Measurements from ENCODE around the gene LRRC14B. TPM values are rescaled to one million over a fixed set of nuclear protein-coding genes. Genes with fewer than 3 reads are reported as not detected.
"Not testable (repeated sequence)": the region's sequence is repeated elsewhere in the genome, so short reads cannot be mapped to it uniquely, and the experiment has no call there.

The LRRC14B gene
- total RNA-seq, 4 donors from 2014 or later = not detected

- Histone ChIP-seq H3K4me1 (peaks cover 3% of the 10 kb centered on the region in 2 donors), H3K36me3 (peaks cover 41 to 55% of the 10 kb centered on the region in 2 donors), H3K27ac (no peak overlapping the region), H3K27me3 (no peaks in the 10 kb centered on the region), H3K4me3 (replicated peaks in 1 of 3) (no peak overlapping the region), H3K9me3 (no peaks in the 10 kb centered on the region)
- TF ChIP-seq CTCF (IDR thresholded peaks at IDR 0.05) (no peak), POLR2A (IDR thresholded peaks at IDR 0.05) (no peak)
- intact Hi-C loops (cut with DNase I) = no loop called here
- no peak for DNase-seq
- WGBS, 2 donors = 96 to 97% methylated on average over 13 to 14 of the region's 14 CpGs
Observed at GRCh38 chr5:225334-225733, 34.0 kb downstream of the LRRC14B start.

GRCh38 chr5:227375-227774 lies 36.1 kb downstream of the LRRC14B start:
- WGBS, 2 donors = 67 to 85% methylated on average over 6 to 14 of the region's 17 CpGs

GRCh38 chr5:228886-229285 lies 37.6 kb downstream of the LRRC14B start:
- H3K4me3 ChIP-seq (replicated peaks in 1 of 3) = no peak overlapping the region
- no peaks in the 10 kb centered on the region for H3K27me3 ChIP-seq
- H3K4me1 ChIP-seq = no peaks in the 10 kb centered on the region
- peaks cover 43 to 75% of the 10 kb centered on the region in 2 donors for H3K36me3 ChIP-seq
- H3K27ac ChIP-seq = no peak overlapping the region
- TF ChIP-seq POLR2A (IDR thresholded peaks at IDR 0.05) (no peak), CTCF (IDR thresholded peaks at IDR 0.05) (no peak)
- H3K9me3 ChIP-seq = no peaks in the 10 kb centered on the region
- intact Hi-C loops (cut with DNase I) = no loop called here
- no peak for DNase-seq
- 94% methylated on average over 3 of the region's 3 CpGs for WGBS, 2 donors

More at GRCh38 chr5:227375-227774, 36.1 kb downstream of the LRRC14B start:
- H3K27ac ChIP-seq; H3K27me3 ChIP-seq; H3K9me3 ChIP-seq; H3K4me1 ChIP-seq; intact Hi-C loops (cut with DNase I); H3K4me3 ChIP-seq (replicated peaks in 1 of 3): not testable (repeated sequence)
- H3K36me3 ChIP-seq = peaks cover 43 to 69% of the 10 kb centered on the region in 2 donors
- DNase-seq = peak; percentile 52 to 61

- Histone ChIP-seq H3K4me1 (no peaks in the 10 kb centered on the region), H3K36me3 (peaks cover 53 to 70% of the 10 kb centered on the region in 2 donors), H3K9me3 (no peaks in the 10 kb centered on the region), H3K4me3 (replicated peaks in 1 of 3) (no peak overlapping the region), H3K27me3 (no peaks in the 10 kb centered on the region), H3K27ac (no peak overlapping the region)
- 92 to 98% methylated on average over 14 of the region's 14 CpGs for WGBS, 2 donors
- intact Hi-C loops (cut with DNase I) = no loop called here
- no peak for TF ChIP-seq POLR2A (IDR thresholded peaks at IDR 0.05)
- TF ChIP-seq CTCF (IDR thresholded peaks at IDR 0.05) = no peak
- no peak for DNase-seq
Observed at GRCh38 chr5:230711-231110, 39.4 kb downstream of the LRRC14B start.

GRCh38 chr5:231661-232060 lies 40.4 kb downstream of the LRRC14B start:
- no peaks in the 10 kb centered on the region for H3K4me1 ChIP-seq
- no peak for DNase-seq
- WGBS, 2 donors = 91 to 92% methylated on average over 13 of the region's 13 CpGs
- no peaks in the 10 kb centered on the region for H3K27me3 ChIP-seq
- TF ChIP-seq CTCF (IDR thresholded peaks at IDR 0.05) = no peak
- no peak for TF ChIP-seq POLR2A (IDR thresholded peaks at IDR 0.05)
- no peak overlapping the region for H3K27ac ChIP-seq
- peaks cover 45 to 68% of the 10 kb centered on the region in 2 donors for H3K36me3 ChIP-seq
- H3K9me3 ChIP-seq = no peaks in the 10 kb centered on the region
- no peak overlapping the region for H3K4me3 ChIP-seq (replicated peaks in 1 of 3)
- intact Hi-C loops (cut with DNase I) = no loop called here

GRCh38 chr5:233426-233825 lies 42.1 kb downstream of the LRRC14B start:
- 95 to 97% methylated on average over 20 of the region's 20 CpGs for WGBS, 2 donors
- DNase-seq; intact Hi-C loops (cut with DNase I); H3K27me3 ChIP-seq; H3K27ac ChIP-seq; H3K4me3 ChIP-seq (replicated peaks in 1 of 3); H3K4me1 ChIP-seq; H3K9me3 ChIP-seq: not testable (repeated sequence)
- H3K36me3 ChIP-seq = peaks cover 31 to 69% of the 10 kb centered on the region in 2 donors

All from thyroid gland (tissue), 4 donors.